K562 (cell line): ENCODE measurements around the gene FBXO44. TPM values are rescaled to one million over a fixed set of nuclear protein-coding genes. Genes with fewer than 3 reads are reported as not detected.

Source experiments
- CHCHD3 ChIP-seq: fragments of 250-450 bp; sonication (Bioruptor Pico); IDR thresholded peaks from 2 replicates; pipeline ENCODE4 v2.1.2; 2022; ENCODE audit warnings: mild to moderate bottlenecking
- CREM ChIP-seq: IDR thresholded peaks from 2 replicates; pipeline ENCODE4 v1.6.1; 2014; ENCODE audit warnings: antibody characterized with exemption, low read depth
- ESRRA ChIP-seq: fragments of 450-650 bp; IDR thresholded peaks from 2 replicates; pipeline ENCODE4 v1.6.1; 2014; ENCODE audit warnings: low read depth, mild to moderate bottlenecking, moderate library complexity, borderline replicate concordance
- KAT2B ChIP-seq: IDR thresholded peaks from one replicate; pipeline ENCODE4 v1.6.1; 2012; ENCODE audit warnings: low read depth, mild to moderate bottlenecking, control low read depth, inconsistent platforms, low read length, moderate library complexity
- ZBTB8A ChIP-seq: fragments of 450-650 bp; IDR thresholded peaks from 2 replicates; pipeline ENCODE4 v1.6.1; 2018; ENCODE audit warnings: mild to moderate bottlenecking, moderate library complexity; ENCODE audit not compliant: partially characterized antibody
- ZNF121 ChIP-seq: sonication (generic); formaldehyde crosslinking; conservative IDR thresholded peaks from 2 replicates; pipeline ENCODE4 v1.8.0; 2022; ENCODE audit warnings: missing genetic modification reagents
- ZNF174 ChIP-seq: fragments of 250-450 bp; sonication (Bioruptor Pico); IDR thresholded peaks from 2 replicates; pipeline ENCODE4 v1.4.0; 2020; ENCODE audit warnings: mild to moderate bottlenecking
- ZNF263 ChIP-seq: sonication (generic); formaldehyde crosslinking; IDR thresholded peaks from 2 replicates; pipeline ENCODE4 v1.8.0; 2022; ENCODE audit warnings: mild to moderate bottlenecking, missing genetic modification reagents, borderline replicate concordance
- ZNF274 ChIP-seq: IDR thresholded peaks from 2 replicates; pipeline ENCODE4 v1.6.1; 2011; ENCODE audit warnings: low read depth, mild to moderate bottlenecking, low read length, moderate library complexity, borderline replicate concordance
- ZNF445 ChIP-seq: fragments of 250-450 bp; sonication (Bioruptor Pico); IDR thresholded peaks from 2 replicates; pipeline ENCODE4 v1.4.0; 2020; ENCODE audit warnings: low read depth, mild to moderate bottlenecking, moderate library complexity
- polyA plus RNA-seq, 8 experiments: library from polyadenylated mRNA; depleted of rRNA in 4 of 8; stranded (reverse) in 5 of 8; unstranded in 3 of 8; fragments of >200 nt; fragmentation: Nextera tagmentation in 2 of 8; fragmentation: Illumina TruSeq in 1 of 8; extraction: Ambion mirVana in 2 of 8; extraction: Trizol in 1 of 8; gene quantifications; 2 replicates each; pipeline versions ENCODE4 v1.2.1 to v1.2.3, GENCODE V29; 2011 to 2014; ENCODE audit warnings: inconsistent platforms in 1 of 8, missing spikeins in 1 of 8
- total RNA-seq, 7 experiments: library from RNA; depleted of rRNA in 6 of 7; stranded (reverse); fragments of >200 nt in 6 of 7; fragmentation: Illumina TruSeq in 2 of 7; extraction: Trizol in 2 of 7; gene quantifications; 2 replicates each; pipeline versions ENCODE4 v1.2.1 to v1.2.3, GENCODE V29; 2011 to 2021; ENCODE audit warnings: low replicate concordance in 1 of 7
- TF ChIP-seq, protein P1 (sequence below): fragments of 250-450 bp; sonication (Bioruptor Pico); IDR thresholded peaks from 2 replicates; pipeline ENCODE4 v1.8.0; 2022; ENCODE audit warnings: inconsistent platforms
- TF ChIP-seq, protein P2 (sequence below): fragments of 150-350 bp; conservative IDR thresholded peaks from 2 replicates; pipeline ENCODE4 v1.6.1; 2014; ENCODE audit warnings: low read length
- TF ChIP-seq, protein P3 (sequence below): sonication (generic); formaldehyde crosslinking; IDR thresholded peaks from 2 replicates; pipeline ENCODE4 v1.8.0; 2022; ENCODE audit warnings: mild to moderate bottlenecking, missing genetic modification reagents
- TF ChIP-seq, protein P4 (sequence below): fragments of 250-450 bp; sonication (Bioruptor Pico); IDR thresholded peaks from 2 replicates; pipeline ENCODE4 v1.8.0; 2022; ENCODE audit warnings: moderate library complexity, mild to moderate bottlenecking, inconsistent platforms
- TF ChIP-seq, protein P5 (sequence below): fragments of 200-800 bp; sonication (Bioruptor generic); IDR thresholded peaks from 2 replicates; pipeline ENCODE4 v1.6.1; 2017; ENCODE audit warnings: missing genetic modification characterization, missing compliant biosample characterization
- TF ChIP-seq, protein P6 (sequence below): sonication (generic); formaldehyde crosslinking; IDR thresholded peaks from 2 replicates; pipeline ENCODE4 v1.8.0; 2022; ENCODE audit warnings: missing genetic modification reagents, mild to moderate bottlenecking, moderate library complexity, borderline replicate concordance

The FBXO44 gene
- total and polyA plus RNA-seq, 9 of the 15 experiments (the other 6 are each of a cell fraction or from before 2014, with no cell fraction given), result 0.69 to 20.9 (median 6.7) TPM

DNA sequence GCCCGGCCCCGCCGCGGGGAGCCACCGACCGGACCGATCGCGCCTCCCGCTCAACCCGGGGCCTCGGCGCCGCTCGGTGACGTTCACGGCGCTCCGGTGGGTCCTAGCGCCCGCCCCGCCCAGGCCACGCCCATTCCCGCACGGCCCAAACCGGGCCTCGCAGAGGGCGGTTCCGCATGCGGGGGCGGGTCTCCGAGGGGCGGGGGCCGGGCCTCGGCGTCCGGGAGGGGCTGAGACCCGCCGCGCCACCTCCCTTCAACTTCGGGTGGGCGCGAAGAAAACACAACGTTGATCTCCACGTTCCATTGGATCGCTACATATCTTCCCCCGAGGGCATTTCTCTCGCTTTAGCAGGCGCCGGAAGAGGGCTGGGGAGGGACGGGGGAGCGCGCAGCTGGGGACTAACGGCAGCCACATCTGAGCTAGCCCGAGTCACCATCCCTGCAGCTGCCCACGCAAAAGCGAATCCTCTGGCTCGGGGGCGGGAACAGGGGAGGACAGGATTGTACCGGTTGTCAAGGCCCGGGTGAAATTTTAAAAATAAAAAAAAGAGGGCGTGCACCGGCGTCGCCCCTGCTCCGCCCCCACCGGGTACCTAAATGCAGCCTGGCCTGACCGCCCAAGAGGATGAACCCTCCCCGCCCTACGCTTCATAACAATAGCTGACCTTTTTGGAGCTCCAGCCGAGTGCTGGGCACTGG is 26.5 kb downstream of the FBXO44 start, which contains the start of gene MAD2L2 (continued):
- TF ChIP-seq, protein P1, sequence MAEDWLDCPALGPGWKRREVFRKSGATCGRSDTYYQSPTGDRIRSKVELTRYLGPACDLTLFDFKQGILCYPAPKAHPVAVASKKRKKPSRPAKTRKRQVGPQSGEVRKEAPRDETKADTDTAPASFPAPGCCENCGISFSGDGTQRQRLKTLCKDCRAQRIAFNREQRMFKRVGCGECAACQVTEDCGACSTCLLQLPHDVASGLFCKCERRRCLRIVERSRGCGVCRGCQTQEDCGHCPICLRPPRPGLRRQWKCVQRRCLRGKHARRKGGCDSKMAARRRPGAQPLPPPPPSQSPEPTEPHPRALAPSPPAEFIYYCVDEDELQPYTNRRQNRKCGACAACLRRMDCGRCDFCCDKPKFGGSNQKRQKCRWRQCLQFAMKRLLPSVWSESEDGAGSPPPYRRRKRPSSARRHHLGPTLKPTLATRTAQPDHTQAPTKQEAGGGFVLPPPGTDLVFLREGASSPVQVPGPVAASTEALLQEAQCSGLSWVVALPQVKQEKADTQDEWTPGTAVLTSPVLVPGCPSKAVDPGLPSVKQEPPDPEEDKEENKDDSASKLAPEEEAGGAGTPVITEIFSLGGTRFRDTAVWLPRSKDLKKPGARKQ (CRISPR knock-in tag), result no peak
- TF ChIP-seq ESRRA (peak; percentile 66; the same call in 1 of the 2 replicates), ZNF445 (CRISPR knock-in tag) (no peak), ZNF263 (CRISPR knock-in tag) (0 out of 2 replicates have a peak, but pooled peaks have one; percentile 14), ZNF274 (no peak), ZNF121 (no peak), ZBTB8A (no peak), CHCHD3 (CRISPR knock-in tag) (no peak), ZNF174 (CRISPR knock-in tag) (no peak), KAT2B (no peak), CREM (peak; percentile 98)
- TF ChIP-seq, protein P2, sequence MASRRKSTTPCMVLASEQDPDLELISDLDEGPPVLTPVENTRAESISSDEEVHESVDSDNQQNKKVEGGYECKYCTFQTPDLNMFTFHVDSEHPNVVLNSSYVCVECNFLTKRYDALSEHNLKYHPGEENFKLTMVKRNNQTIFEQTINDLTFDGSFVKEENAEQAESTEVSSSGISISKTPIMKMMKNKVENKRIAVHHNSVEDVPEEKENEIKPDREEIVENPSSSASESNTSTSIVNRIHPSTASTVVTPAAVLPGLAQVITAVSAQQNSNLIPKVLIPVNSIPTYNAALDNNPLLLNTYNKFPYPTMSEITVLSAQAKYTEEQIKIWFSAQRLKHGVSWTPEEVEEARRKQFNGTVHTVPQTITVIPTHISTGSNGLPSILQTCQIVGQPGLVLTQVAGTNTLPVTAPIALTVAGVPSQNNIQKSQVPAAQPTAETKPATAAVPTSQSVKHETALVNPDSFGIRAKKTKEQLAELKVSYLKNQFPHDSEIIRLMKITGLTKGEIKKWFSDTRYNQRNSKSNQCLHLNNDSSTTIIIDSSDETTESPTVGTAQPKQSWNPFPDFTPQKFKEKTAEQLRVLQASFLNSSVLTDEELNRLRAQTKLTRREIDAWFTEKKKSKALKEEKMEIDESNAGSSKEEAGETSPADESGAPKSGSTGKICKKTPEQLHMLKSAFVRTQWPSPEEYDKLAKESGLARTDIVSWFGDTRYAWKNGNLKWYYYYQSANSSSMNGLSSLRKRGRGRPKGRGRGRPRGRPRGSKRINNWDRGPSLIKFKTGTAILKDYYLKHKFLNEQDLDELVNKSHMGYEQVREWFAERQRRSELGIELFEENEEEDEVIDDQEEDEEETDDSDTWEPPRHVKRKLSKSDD, result peak; percentile 40
- TF ChIP-seq, protein P3, sequence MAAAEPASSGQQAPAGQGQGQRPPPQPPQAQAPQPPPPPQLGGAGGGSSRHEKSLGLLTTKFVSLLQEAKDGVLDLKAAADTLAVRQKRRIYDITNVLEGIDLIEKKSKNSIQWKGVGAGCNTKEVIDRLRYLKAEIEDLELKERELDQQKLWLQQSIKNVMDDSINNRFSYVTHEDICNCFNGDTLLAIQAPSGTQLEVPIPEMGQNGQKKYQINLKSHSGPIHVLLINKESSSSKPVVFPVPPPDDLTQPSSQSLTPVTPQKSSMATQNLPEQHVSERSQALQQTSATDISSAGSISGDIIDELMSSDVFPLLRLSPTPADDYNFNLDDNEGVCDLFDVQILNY (CRISPR knock-in tag), result peak; percentile 44; the same call in 1 of the 2 replicates
- TF ChIP-seq, protein P4, sequence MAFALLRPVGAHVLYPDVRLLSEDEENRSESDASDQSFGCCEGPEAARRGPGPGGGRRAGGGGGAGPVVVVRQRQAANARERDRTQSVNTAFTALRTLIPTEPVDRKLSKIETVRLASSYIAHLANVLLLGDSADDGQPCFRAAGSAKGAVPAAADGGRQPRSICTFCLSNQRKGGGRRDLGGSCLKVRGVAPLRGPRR (CRISPR knock-in tag), result no peak
- TF ChIP-seq, protein P5, sequence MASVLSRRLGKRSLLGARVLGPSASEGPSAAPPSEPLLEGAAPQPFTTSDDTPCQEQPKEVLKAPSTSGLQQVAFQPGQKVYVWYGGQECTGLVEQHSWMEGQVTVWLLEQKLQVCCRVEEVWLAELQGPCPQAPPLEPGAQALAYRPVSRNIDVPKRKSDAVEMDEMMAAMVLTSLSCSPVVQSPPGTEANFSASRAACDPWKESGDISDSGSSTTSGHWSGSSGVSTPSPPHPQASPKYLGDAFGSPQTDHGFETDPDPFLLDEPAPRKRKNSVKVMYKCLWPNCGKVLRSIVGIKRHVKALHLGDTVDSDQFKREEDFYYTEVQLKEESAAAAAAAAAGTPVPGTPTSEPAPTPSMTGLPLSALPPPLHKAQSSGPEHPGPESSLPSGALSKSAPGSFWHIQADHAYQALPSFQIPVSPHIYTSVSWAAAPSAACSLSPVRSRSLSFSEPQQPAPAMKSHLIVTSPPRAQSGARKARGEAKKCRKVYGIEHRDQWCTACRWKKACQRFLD (CRISPR knock-in tag), result no peak; the same call in 1 of the 2 replicates
- TF ChIP-seq, protein P6, sequence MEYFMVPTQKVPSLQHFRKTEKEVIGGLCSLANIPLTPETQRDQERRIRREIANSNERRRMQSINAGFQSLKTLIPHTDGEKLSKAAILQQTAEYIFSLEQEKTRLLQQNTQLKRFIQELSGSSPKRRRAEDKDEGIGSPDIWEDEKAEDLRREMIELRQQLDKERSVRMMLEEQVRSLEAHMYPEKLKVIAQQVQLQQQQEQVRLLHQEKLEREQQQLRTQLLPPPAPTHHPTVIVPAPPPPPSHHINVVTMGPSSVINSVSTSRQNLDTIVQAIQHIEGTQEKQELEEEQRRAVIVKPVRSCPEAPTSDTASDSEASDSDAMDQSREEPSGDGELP, result peak; percentile 95
